ENCODE data around the gene DENND6B.

DENND6B gene

GRCh38 chr22:50316114-50317065 lies 10.4 kb downstream of the DENND6B start:
- TF ChIP-seq, protein P1, sequence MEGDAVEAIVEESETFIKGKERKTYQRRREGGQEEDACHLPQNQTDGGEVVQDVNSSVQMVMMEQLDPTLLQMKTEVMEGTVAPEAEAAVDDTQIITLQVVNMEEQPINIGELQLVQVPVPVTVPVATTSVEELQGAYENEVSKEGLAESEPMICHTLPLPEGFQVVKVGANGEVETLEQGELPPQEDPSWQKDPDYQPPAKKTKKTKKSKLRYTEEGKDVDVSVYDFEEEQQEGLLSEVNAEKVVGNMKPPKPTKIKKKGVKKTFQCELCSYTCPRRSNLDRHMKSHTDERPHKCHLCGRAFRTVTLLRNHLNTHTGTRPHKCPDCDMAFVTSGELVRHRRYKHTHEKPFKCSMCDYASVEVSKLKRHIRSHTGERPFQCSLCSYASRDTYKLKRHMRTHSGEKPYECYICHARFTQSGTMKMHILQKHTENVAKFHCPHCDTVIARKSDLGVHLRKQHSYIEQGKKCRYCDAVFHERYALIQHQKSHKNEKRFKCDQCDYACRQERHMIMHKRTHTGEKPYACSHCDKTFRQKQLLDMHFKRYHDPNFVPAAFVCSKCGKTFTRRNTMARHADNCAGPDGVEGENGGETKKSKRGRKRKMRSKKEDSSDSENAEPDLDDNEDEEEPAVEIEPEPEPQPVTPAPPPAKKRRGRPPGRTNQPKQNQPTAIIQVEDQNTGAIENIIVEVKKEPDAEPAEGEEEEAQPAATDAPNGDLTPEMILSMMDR (conservative IDR thresholded peaks at IDR 0.05): no peak
- no peak overlapping the region for H3K27ac ChIP-seq

GRCh38 chr22:50315289-50316113 lies 11.3 kb downstream of the DENND6B start:
- no peak overlapping the region for H3K27ac ChIP-seq
- TF ChIP-seq, protein P1 (conservative IDR thresholded peaks at IDR 0.05): no peak

GRCh38 chr22:50314455-50315288 lies 12.1 kb downstream of the DENND6B start:
- no peak overlapping the region for H3K27ac ChIP-seq
- TF ChIP-seq, protein P1 (conservative IDR thresholded peaks at IDR 0.05): no peak

DNA sequence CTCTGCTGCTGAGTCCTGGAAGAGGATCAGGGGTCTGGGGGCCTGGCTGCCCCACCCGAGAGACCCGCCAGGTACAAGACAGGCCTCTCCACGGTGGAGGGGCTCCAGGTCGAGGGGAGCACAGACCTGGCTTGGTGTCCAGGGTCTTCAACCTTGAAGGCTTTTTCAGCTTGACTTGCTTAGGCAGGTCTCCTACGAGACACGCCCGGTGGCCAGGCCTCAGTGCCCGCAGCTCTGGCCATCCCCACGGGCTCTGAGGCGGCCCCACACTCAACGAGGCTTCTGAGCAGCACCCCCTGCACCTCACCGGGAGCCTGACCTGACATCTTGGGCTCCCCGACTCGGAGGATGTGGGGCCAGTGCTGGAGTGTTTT lies 12.7 kb downstream of the DENND6B start:
- TF ChIP-seq, protein P1 (conservative IDR thresholded peaks at IDR 0.05): no peak
- H3K27ac ChIP-seq: no peak overlapping the region

DNA sequence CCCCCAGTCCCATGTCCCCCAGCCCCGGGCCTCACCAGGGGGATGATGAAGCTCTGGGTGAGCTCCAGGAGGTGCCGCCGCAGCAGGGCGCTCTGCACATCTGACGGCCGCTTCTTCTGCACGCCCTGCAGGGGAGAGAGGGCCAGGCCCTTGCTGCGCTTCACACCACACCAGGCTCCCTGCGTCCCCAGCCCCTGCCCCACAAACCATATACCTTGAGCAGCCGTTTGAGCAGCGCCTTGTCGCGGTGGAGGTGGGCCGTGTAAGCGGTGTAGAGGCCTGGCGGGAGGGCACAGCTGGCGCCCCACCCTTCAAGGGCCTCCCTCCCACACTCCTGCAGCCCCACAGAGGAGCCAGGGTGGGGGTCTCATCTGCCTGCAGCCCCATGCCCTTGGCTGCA lies 13.2 kb downstream of the DENND6B start:
- TF ChIP-seq, protein P1 (conservative IDR thresholded peaks at IDR 0.05): no peak
- H3K27ac ChIP-seq: no peak overlapping the region

- TF ChIP-seq, protein P1 (conservative IDR thresholded peaks at IDR 0.05): no peak
- no peak overlapping the region for H3K27ac ChIP-seq
Measured at GRCh38 chr22:50313021-50313420, 13.8 kb downstream of the DENND6B start.
